ENCODE data around the gene GCN1.
"Not testable (repeated sequence)": the region's sequence is repeated elsewhere in the genome, so short reads cannot be mapped to it uniquely, and the experiment has no call there.

Gene GCN1

GRCh38 chr12:120228291-120229070 is 34.0 kb upstream of the GCN1 start:
- peak; percentile 86 to 88 for DNase-seq

DNA sequence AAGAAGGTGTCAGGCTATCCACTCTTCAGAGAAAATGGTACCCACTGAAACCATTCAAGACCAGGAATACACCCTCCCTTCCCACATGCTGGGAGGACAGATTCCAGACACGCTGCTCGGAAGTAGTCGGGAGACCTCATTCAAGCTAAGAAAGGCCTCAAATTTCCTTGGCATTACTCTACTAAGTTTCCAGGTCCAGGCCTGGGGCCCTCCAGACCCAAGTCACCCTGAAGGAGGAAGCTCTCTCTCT is 33.5 kb upstream of the GCN1 start:
- DNase-seq = no peak

GRCh38 chr12:120227233-120228040 is 32.9 kb upstream of the GCN1 start:
- no peak for DNase-seq

DNA sequence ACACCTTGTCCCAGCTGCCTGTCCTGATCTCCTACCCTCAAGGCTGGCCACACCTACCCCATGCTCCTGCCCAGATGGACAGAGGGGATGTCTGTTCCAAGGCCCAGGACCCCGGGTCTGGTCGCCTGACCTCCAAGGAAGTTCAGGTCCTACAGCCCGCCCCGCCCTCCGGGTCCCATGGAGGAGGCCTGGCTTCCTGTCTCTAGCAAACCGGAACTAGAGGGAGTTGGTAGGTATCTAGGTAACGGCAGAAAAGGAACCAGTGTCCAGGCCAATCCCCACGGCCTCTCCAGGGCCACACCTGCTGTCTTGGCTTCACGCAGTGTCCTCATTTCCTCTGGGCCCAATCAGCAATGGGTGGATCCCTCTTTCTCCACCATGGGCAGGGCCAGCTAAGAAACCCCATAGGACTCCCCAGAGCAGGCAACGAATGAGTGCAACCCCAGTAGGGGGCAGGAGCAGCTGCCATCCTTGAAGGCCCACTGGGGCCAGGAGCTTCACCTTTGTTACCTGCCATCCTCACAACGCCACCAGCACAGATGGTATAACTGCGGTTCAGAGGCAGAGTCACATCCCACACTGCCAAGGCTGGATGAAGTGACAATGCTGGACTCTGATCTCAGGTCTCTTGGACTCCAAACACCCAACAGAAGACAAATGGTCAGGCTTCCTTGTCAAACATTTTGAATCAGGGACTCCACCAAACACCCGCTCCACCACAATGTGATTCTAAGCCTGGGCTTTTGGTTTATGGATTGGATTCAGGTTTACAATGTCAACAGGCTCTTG is 31.5 kb upstream of the GCN1 start:
- peak in 1 of 2 donors; percentile 28 for DNase-seq

DNA sequence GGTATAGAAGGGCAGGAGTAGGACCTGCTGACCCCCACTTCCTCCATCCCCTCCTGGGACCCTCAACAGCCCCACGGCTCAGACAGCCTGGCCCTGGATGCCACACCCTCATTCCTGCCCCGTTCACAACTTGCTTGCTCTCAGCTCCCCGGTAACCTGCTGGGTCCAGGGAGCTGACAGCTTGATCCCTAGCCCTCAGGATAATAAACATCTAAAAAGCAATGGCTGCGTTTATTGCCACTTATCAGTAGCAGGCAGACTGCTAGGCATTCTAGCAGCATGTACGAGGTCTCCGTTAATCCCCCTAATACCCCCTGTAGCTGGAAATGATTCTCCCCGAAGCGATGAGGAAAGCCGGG is 30.7 kb upstream of the GCN1 start:
- no peak for DNase-seq

DNA sequence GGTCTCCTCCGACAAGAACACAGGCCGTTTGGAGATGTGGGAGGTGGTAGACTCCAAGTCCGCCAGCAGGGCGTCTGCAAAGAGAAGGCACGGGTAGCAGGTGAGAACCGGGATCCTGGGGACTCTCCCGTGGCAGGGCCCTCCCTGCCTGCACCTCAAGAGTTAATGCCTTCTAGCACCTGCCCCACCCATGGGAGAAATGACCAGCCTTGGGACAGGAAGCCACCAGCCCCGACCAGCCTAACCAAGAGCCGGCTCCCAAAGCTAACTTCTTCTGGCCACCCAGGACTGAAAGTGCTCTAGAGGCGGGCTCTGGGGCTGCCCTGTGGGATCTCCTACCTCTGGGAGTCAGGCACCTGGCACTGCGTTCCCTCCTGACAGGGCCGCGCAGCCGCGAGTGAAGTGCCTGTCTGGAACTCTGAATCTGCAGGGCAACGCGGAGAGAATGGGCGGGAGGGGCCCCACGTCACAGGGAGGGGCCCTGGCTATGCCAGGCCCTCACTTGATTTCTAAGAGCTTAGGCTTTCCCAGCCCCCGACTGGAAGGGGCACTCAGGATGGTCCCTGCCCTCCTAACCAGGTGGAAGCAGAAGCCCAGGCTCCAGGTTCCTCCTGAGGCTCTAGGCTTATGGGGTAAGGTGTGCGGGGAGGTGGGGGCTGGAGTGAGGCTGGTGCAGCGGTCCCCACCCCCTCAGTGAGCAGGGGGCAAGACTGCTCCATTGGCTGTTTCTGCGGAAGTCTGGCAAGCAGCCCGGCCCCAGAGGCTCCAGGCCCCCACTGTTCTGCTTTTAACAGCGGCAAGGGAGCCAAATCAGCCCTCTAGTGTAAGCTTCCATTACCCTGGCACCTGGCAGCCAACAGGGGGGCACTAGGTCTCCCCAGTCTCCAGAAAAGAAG is 30.0 kb upstream of the GCN1 start:
- DNase-seq = no peak

DNA sequence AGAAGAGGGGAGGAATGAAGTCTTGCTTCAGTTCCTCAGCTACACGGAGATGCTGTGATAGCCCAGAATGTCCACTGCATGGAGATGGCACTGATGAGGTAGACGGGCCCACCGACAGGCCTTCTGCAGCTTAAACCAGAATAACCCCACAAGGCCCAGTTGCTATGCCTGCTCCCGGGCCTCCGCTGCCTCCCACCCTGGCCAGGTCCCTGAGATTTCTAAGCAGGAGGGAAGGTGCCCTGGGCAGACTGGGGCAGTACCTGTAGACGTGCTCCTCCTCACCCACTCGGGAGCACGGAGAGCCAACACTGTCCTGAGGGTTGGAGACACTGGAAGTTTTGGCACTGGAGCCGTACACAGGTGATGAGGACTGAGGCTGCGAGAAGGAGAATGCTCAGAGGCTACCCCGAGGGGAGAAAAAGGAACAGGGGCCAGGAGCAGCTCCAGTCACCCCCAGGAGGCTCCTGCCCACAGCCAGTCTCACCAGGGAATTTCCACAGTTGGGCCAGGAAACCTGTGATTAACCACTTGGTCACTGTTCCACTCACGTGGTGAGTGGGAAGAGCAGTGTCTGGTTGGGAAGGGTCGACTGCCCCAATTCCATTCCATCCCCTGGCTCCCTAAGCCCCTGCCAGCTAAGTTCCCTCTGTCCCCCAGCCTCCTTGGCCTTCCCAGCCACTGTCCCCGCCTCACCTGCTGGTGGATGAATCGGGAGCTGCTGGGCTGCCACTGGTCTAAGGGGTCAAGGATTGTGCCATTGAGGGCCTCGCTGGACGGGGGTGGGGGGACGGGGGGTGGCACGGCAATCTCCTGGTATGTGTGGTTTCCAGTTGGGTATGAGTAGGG is 29.2 kb upstream of the GCN1 start:
- no peak for DNase-seq

GRCh38 chr12:120222288-120222832 is 27.8 kb upstream of the GCN1 start:
- DNase-seq = no peak

DNA sequence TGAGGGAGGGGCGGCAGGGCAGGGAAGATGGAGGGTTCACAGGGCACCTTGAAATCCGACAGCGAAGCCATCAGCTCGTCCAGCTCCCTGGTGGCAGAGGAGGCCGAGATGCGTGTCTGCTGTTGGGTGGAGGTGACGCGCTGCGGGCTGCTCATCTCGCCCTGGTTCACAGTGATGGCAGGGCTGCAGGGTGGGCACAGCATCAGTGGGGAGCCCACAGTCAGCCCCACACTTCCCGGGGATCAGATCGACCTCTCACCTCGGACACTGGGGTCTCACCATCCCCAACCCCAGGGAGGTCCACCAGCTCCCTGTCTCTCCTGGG is 27.0 kb upstream of the GCN1 start:
- DNase-seq = no peak

- DNase-seq = no peak
Measured at GRCh38 chr12:120220838-120221575, 26.5 kb upstream of the GCN1 start.

DNA sequence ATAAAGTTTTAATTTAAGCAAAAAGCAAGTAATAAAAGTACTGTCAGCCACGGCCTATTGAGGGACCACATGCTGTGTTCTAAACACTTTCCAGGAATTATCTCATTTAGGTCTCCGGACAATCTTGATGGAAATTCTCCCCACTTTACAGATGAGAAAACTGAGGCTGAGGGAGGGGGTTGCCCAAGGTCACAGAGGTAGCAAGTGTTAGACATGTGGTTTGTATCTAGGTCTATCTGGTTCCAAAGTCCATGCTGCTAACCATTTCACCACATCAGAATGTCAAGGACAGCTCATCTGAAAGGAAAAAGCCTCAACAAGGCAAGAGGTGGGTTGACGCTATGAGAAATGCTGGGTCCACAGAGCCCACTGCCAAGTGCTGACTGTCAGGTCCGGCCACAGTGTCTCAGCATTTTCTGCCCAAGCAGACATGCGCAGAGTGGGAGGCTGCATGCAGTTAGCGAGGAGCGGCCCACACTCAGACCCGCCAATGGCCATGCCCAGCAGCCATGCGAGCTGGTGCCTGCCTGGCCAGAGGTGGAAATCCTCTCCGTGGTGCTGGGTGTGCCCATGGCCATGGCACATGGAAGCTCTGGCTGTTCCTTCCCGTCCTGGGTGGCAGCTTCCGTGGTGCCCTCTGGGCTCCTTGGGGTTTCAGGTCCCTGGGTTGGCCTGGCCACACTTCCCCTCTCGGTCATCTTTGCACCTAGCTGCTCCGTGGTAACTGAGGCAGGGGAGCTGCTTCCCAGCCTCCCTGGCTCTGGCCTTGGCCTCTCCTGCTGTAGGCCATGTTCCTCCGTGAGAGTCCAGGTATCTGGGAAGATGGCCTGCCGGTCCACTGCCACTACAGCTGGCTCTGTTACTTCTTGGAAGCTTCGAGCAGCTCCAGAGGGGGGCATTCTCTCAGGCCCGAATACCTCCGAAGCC is 24.4 kb upstream of the GCN1 start:
- no peak for DNase-seq

- no peak for DNase-seq
Measured at GRCh38 chr12:120216742-120217605, 22.5 kb upstream of the GCN1 start.

GRCh38 chr12:120215766-120216735 is 21.5 kb upstream of the GCN1 start:
- DNase-seq = no peak

DNA sequence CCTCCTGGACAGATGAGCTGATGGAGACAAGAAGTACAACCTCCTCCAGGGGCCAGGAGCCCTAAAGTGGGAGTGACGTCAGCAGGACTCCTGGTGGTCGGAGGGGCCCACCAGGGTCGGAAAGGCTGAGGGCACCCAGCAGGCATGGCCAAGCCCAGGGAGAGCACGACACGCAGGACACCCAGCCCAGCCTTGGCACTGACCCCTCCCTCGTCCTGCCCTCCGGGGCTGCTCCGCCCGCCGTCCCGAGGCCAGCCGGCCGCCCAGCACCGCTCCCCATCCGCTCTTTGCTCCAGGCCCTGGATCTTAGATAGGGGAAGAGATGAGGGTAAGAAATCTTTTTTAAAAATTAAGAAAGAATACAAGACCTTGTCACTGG is 20.8 kb upstream of the GCN1 start:
- no peak for DNase-seq

GRCh38 chr12:120214626-120215356 is 20.3 kb upstream of the GCN1 start:
- DNase-seq = no peak

GRCh38 chr12:120213758-120214157 is 19.2 kb upstream of the GCN1 start:
- DNase-seq = no peak

DNA sequence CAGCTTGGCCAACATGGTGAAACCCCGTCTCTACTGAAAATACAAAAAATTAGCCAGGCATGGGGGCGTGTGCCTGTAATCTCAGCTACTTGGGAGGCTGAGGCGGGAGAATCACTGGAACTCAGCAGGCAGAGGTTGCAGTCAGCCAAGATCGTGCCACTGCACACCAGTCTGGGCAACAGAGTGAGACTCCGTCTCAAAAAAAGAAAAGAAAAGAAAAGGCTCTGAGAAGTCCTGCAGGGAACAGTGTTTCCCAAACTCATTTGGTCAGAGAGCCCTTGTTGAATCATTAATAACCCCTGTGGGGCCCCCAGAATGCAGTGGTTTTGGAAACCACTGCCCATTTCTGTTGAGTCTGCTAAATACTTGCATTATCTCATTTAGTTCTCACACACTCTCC is 18.7 kb upstream of the GCN1 start:
- not testable (repeated sequence) for DNase-seq
